GM21367 (cell line): ENCODE measurements around the gene CHEK1.
"Not testable (repeated sequence)": the region's sequence is repeated elsewhere in the genome, so short reads cannot be mapped to it uniquely, and the experiment has no call there.

Experiments used
- ATAC-seq: cut with Tn5 transposase; IDR thresholded peaks from one replicate; pipeline ENCODE4 v1.9.1; 2021; ENCODE audit not compliant: unreplicated experiment

Gene CHEK1

DNA sequence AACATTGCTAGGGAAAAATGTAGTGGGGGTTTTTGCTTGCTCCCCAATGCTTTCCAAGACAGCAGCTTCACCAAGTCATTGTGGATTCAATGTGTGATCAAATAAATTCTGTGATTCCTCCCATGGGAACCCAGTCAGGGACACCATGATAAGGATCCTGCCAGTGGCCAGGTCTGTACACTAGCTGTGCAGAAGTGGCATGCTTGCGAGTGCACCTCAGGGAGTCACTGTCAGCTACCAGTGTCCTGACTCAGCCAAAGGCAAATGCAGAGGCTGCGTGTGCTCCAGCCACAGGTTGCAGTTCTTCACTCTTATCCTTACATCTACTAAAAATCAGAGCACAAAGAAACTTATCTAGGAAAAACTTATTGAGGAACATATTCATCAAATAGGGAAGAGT is 65.0 kb downstream of the CHEK1 start:
- ATAC-seq, result no peak

DNA sequence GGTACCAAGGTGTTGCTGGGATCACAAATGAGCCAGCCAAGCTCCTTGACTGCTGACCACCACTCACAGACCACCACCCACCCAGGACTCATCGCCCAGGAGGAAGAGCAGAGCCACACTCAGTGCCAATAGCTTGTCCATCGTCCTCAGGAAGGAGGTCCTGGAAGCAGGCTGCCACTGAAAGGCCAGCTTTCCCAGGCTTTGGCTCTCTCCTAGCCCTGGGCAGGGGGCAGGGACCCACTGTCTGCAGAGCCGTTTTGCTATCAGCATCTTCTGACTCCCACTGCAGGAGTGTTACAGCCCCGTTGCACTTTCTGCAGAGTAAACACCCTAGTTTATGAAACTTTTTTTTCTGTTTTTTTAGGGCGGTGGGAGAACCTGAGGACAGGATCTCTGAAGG is 67.9 kb downstream of the CHEK1 start:
- no peak for ATAC-seq

DNA sequence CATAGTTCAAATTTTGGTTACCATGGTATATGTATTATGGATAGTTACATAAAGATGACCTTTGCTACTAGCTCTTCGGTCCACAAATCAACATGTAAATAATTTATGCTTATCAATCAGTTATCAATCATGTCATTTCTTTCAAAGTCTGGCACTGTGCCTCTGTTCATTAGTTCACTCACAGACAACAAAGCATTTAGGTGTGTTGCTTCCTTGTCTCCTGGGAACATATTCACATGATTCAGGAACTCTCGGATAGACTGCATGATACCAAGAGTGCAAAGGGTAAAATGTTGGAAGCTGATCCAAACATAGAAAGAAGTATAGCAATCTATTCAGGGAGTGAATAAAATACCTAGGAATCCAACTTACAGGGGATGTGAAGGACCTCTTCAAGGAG is 70.0 kb downstream of the CHEK1 start:
- no peak for ATAC-seq

GRCh38 chr11:125701018-125701610 is 76.2 kb downstream of the CHEK1 start:
- no peak for ATAC-seq

DNA sequence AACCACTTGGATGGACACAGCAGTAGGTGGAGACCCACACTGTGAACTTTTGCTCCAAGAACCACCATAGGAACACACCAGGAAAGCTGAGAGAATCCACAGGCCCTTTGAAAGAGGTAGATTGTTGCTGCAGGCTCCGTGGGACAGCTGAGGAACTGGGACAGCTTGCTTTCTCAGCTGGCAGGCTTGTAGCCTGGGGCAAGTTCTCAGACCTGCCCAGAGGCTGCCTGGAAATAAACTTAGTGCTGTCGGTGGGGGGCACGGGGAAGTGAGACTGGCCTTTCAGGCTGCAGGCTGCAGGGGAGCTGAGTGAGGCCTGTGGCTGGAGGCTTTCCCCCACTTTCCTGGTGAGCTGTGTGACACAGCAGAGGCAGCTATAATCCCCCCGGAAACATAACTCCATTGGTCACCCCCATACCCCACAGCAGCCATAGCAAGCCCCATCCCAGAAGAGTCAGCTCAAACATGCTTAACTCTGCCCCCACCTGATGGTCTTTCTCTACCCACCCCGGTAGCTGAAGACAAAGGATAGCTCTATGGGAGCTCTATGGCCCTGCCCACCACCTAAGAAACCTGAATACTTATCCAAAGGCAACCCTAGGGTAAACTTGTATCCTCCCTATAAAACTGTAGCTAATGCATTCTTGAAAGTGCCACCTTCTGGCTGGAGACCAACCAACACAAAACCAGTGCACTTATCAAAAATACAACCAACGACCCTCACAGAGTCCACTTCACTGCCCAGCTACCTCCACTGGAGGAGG is 77.1 kb downstream of the CHEK1 start:
- no peak for ATAC-seq

DNA sequence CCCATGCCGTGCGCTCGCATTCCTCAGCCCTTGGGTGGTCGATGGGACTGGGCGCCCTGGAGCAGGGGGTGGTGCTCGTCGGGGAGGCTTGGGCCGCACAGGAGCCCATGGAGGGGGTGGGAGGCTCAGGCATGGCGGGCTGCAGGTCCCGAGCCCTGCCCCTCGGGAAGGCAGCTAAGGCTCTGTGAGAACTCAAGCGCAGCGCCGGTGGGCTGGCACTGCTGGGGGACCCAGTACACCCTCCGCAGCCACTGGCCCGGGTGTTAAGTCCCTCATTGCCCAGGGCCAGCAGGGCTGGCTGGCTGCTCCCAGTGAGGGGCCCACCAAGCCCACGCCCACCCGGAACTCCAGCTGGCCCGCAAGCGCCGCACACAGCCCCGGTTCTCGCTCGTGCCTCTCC is 79.7 kb downstream of the CHEK1 start:
- not testable (repeated sequence) for ATAC-seq

DNA sequence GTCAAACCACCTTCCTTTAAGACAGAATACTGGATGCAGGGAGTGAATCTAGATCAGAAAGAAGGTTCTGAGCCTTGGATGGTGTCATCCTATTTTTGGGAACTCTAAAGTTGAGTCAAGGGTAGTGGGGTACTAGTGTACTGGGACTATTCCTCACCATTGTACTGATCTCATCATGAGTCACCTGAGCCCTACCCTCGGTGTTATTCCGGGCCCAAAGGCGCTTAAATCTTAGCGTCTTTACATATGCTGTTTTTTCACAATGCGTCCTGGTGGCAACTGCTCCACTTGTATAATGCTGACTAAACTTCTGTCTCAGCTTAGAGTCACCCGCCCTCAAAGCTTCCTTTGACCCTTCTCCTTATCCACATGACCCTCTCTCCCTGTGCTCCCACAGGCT is 95.8 kb downstream of the CHEK1 start:
- ATAC-seq, result no peak

DNA sequence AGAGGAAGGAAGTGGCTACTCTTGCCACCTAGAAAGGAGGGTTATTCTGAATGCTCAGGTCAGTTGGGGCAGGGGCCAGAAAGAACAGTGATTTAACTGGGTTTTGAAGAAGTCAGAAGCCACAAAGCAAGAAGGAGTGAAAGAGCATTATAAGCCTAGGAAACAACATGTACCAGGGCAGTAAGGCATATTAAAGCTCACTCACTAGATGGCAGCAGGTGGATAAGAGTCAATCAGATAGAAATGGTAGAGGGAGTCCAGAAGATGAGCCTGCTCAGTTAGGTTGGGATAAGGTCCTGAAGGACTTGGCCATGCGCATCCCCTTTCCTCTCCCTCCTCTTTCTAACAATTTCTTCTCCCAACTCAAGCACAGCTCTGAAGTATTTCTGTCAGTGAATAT is 99.2 kb downstream of the CHEK1 start:
- no peak for ATAC-seq
